Neural cell (in vitro differentiated cells): ENCODE data around the gene OLFM1.
"Not testable (repeated sequence)": the region's sequence is repeated elsewhere in the genome, so short reads cannot be mapped to it uniquely, and the experiment has no call there.

Experiments used
- EP300 ChIP-seq: fragments of 450-650 bp; conservative IDR thresholded peaks from 2 replicates; pipeline ENCODE4 v1.6.1; 2014; ENCODE audit warnings: antibody characterized with exemption, mild to moderate bottlenecking, moderate library complexity; ENCODE audit not compliant: poor library complexity, severe bottlenecking
- EZH2 ChIP-seq: fragments of 200-600, 300-800 bp; shearing (Covaris generic), sonication (generic); IDR thresholded peaks from 2 replicates; pipeline ENCODE4 v1.6.1; 2014; ENCODE audit warnings: antibody characterized with exemption, low read length, borderline replicate concordance, mild to moderate bottlenecking; ENCODE audit not compliant: insufficient read depth, poor library complexity, severe bottlenecking
- MXI1 ChIP-seq: fragments of 450-650 bp; conservative IDR thresholded peaks from 2 replicates; pipeline ENCODE4 v1.6.1; 2014; ENCODE audit warnings: antibody characterized with exemption, mild to moderate bottlenecking; ENCODE audit not compliant: poor library complexity, severe bottlenecking
- POLR2AphosphoS5 ChIP-seq: IDR thresholded peaks from 2 replicates; pipeline ENCODE4 v1.6.1; 2012
- RAD21 ChIP-seq: fragments of 450-650 bp; conservative IDR thresholded peaks from 2 replicates; pipeline ENCODE4 v1.6.1; 2014; ENCODE audit warnings: antibody characterized with exemption, mild to moderate bottlenecking, moderate library complexity
- SMC3 ChIP-seq: fragments of 450-650 bp; conservative IDR thresholded peaks from 2 replicates; pipeline ENCODE4 v1.6.1; 2014; ENCODE audit warnings: antibody characterized with exemption, mild to moderate bottlenecking, moderate library complexity; ENCODE audit not compliant: poor library complexity
- TAF1 ChIP-seq: IDR thresholded peaks from 2 replicates; pipeline ENCODE4 v1.6.1; 2012; ENCODE audit warnings: low read depth
- TF ChIP-seq, protein P1 (sequence below): fragments of 450-650 bp; IDR thresholded peaks from 2 replicates; pipeline ENCODE4 v1.5.1; 2014; ENCODE audit warnings: antibody characterized with exemption, mild to moderate bottlenecking, moderate library complexity; ENCODE audit not compliant: poor library complexity, severe bottlenecking
- TF ChIP-seq, protein P2 (sequence below): IDR thresholded peaks from 2 replicates; pipeline ENCODE4 v1.6.1; 2012; ENCODE audit warnings: borderline replicate concordance

GRCh38 chr9:135111600-135111999 is 24.1 kb downstream of the OLFM1 start:
- TF ChIP-seq, protein P1, sequence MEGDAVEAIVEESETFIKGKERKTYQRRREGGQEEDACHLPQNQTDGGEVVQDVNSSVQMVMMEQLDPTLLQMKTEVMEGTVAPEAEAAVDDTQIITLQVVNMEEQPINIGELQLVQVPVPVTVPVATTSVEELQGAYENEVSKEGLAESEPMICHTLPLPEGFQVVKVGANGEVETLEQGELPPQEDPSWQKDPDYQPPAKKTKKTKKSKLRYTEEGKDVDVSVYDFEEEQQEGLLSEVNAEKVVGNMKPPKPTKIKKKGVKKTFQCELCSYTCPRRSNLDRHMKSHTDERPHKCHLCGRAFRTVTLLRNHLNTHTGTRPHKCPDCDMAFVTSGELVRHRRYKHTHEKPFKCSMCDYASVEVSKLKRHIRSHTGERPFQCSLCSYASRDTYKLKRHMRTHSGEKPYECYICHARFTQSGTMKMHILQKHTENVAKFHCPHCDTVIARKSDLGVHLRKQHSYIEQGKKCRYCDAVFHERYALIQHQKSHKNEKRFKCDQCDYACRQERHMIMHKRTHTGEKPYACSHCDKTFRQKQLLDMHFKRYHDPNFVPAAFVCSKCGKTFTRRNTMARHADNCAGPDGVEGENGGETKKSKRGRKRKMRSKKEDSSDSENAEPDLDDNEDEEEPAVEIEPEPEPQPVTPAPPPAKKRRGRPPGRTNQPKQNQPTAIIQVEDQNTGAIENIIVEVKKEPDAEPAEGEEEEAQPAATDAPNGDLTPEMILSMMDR, result not testable (repeated sequence)
- TF ChIP-seq, protein P2, sequence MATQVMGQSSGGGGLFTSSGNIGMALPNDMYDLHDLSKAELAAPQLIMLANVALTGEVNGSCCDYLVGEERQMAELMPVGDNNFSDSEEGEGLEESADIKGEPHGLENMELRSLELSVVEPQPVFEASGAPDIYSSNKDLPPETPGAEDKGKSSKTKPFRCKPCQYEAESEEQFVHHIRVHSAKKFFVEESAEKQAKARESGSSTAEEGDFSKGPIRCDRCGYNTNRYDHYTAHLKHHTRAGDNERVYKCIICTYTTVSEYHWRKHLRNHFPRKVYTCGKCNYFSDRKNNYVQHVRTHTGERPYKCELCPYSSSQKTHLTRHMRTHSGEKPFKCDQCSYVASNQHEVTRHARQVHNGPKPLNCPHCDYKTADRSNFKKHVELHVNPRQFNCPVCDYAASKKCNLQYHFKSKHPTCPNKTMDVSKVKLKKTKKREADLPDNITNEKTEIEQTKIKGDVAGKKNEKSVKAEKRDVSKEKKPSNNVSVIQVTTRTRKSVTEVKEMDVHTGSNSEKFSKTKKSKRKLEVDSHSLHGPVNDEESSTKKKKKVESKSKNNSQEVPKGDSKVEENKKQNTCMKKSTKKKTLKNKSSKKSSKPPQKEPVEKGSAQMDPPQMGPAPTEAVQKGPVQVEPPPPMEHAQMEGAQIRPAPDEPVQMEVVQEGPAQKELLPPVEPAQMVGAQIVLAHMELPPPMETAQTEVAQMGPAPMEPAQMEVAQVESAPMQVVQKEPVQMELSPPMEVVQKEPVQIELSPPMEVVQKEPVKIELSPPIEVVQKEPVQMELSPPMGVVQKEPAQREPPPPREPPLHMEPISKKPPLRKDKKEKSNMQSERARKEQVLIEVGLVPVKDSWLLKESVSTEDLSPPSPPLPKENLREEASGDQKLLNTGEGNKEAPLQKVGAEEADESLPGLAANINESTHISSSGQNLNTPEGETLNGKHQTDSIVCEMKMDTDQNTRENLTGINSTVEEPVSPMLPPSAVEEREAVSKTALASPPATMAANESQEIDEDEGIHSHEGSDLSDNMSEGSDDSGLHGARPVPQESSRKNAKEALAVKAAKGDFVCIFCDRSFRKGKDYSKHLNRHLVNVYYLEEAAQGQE, result not testable (repeated sequence)
- not testable (repeated sequence) for TF ChIP-seq EZH2, POLR2AphosphoS5, TAF1, MXI1, EP300, SMC3, RAD21
